D721Med (cell line): ENCODE results near the gene RAI1.

Source experiments
- DNase-seq: peaks from one replicate; pipeline ENCODE4 v3.0.0; 2011; ENCODE audit warnings: low spot score; ENCODE audit not compliant: insufficient read length
- FAIRE-seq: peaks from 2 replicates; lab custom pipeline; 2011; peaks lifted over from hg19 to GRCh38; lab: Jason Lieb, UNC
- CTCF ChIP-seq: IDR thresholded peaks from 2 replicates; pipeline ENCODE4 v1.5.1; 2012; ENCODE audit warnings: mild to moderate bottlenecking, control low read depth; ENCODE audit not compliant: insufficient read depth; ENCODE audit errors: missing control alignments

The RAI1 gene

GRCh38 chr17:17659340-17659739 lies 21.9 kb upstream of the RAI1 start:
- DNase-seq (no peak), FAIRE-seq (no peak)
- TF ChIP-seq CTCF, result no peak

- no peak for FAIRE-seq
- no peak for TF ChIP-seq CTCF
- DNase-seq, result no peak
These were observed 20.1 kb upstream of the RAI1 start for GRCh38 chr17:17661134-17661533.

- FAIRE-seq (no peak), DNase-seq (no peak)
- no peak for TF ChIP-seq CTCF
These were observed 19.3 kb upstream of the RAI1 start for GRCh38 chr17:17661834-17662385.

DNA sequence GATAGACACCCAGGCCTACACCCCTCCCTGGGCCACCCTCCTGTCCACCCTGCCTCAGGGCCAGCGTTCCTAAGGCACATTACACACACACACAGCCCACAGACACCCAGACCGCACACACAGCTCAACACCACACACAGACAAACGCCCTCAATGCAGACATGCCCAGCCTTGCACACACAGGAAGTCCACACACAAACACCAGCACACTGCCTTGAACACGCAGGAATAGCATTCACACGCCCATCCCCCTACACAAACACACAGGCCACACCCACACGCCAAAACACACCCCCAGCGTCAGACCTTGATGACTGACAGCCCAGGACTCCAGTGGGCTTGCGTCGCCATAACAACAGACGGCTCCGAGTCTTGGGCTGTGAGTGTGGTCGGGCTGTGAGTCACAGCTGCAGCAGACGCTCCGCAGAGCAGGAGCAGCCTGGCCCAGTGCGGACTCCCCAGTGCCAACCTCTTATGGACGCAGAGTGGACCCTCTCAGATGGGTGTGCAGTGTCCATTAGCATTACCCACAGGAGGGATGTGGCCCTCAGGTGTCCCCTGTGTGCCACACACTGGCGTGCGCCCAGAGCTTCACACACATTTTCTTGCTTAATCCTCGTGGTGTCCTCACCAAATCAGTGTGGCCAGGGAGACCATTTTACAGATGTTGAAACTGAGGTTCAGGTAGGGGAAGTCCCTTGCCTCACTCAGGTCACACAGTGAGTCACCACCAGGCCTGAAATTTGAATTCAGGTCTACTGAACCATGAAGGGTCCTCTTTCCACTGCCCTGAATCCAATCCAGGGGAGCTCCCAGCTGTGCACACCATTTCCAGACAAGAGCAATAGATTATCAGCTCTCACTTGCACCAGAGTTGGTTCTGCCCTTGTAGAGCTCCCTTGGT lies 17.8 kb upstream of the RAI1 start:
- no peak for FAIRE-seq
- TF ChIP-seq CTCF, result no peak
- DNase-seq, result peak; percentile 85

DNA sequence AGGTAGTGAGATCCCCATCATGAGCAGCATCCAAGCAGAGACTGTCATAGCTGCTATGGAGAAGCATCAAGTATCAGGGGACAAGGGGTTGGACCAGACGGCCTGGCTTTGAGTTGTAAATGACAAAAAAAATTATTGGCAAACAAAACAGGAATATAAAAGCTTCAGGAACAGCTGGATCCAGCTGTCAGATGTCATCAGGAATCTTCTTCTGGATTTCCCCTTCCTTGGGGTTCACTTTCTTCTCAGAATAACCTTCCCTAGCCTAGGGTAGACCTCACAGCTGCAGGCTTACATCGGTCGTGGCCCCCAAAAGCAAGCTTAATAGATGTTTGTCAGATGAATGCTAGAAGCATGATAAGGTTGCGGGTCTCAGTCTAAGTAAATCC lies 17.2 kb upstream of the RAI1 start:
- DNase-seq, result no peak
- TF ChIP-seq CTCF, result no peak
- no peak for FAIRE-seq

GRCh38 chr17:17665255-17665654 lies 16.0 kb upstream of the RAI1 start:
- no peak for TF ChIP-seq CTCF
- FAIRE-seq (no peak), DNase-seq (no peak)
